Mesenchymal stem cell (in vitro differentiated cells and primary cell): ENCODE results near the gene TMEM255A.

Source experiments
- DNase-seq: peaks from one replicate; pipeline ENCODE4 v3.0.0-alpha.2; 2013
- H2AFZ ChIP-seq: one replicate; pipeline ENCODE4 v1.6.1; 2013; ENCODE audit warnings: low read depth, mild to moderate bottlenecking, control low read depth, inconsistent platforms, low read length, moderate library complexity
- H2AK5ac ChIP-seq: 2 replicates; pipeline ENCODE4 v1.6.1; 2013; ENCODE audit warnings: low read length, moderate library complexity, mild to moderate bottlenecking, inconsistent platforms; ENCODE audit not compliant: severe bottlenecking
- H2BK120ac ChIP-seq: one replicate; pipeline ENCODE4 v1.6.1; 2013; ENCODE audit warnings: low read depth, mild to moderate bottlenecking, inconsistent platforms, low read length, moderate library complexity
- H2BK12ac ChIP-seq, 2 experiments: one replicate each; pipeline ENCODE4 v1.6.1; 2013; ENCODE audit warnings: inconsistent platforms in 2 of 2, low read length in 2 of 2, mild to moderate bottlenecking in 2 of 2, moderate library complexity in 2 of 2, control low read depth in 1 of 2
- H2BK15ac ChIP-seq: one replicate; pipeline ENCODE4 v1.6.1; 2013; ENCODE audit warnings: mild to moderate bottlenecking, low read depth, inconsistent platforms; ENCODE audit not compliant: poor library complexity, severe bottlenecking
- H2BK5ac ChIP-seq: 2 replicates; pipeline ENCODE4 v1.6.1; 2013; ENCODE audit warnings: low read depth, mild to moderate bottlenecking, low read length, control low read depth, inconsistent platforms; ENCODE audit not compliant: poor library complexity, severe bottlenecking
- H3K14ac ChIP-seq, 2 experiments: one replicate each; pipeline ENCODE4 v1.6.1; 2013; ENCODE audit warnings: inconsistent platforms in 2 of 2, low read length in 2 of 2, control low read depth in 1 of 2, mild to moderate bottlenecking in 1 of 2, moderate library complexity in 1 of 2
- H3K18ac ChIP-seq, 2 experiments: one replicate each; pipeline ENCODE4 v1.6.1; 2013; ENCODE audit warnings: inconsistent platforms in 2 of 2, low read length in 2 of 2, control low read depth in 1 of 2, low read depth in 1 of 2, mild to moderate bottlenecking in 1 of 2
- H3K23ac ChIP-seq, 2 experiments: one replicate each; pipeline ENCODE4 v1.6.1; 2013; ENCODE audit warnings: inconsistent platforms in 2 of 2, low read length in 2 of 2, mild to moderate bottlenecking in 2 of 2, moderate library complexity in 2 of 2, control low read depth in 1 of 2
- H3K27ac ChIP-seq: 2 replicates; pipeline ENCODE4 v1.5.1; 2013; ENCODE audit warnings: mild to moderate bottlenecking, moderate library complexity, low read length, control low read depth, inconsistent platforms; ENCODE audit not compliant: poor library complexity, severe bottlenecking
- H3K27me3 ChIP-seq, 2 experiments: 2 replicates each; pipeline versions ENCODE4 v1.6.1 to v1.7.0; 2013; ENCODE audit warnings: low read length in 2 of 2, mild to moderate bottlenecking in 2 of 2, moderate library complexity in 2 of 2, control low read depth in 1 of 2, inconsistent platforms in 1 of 2; ENCODE audit not compliant: control insufficient read depth in 1 of 2, insufficient read depth in 1 of 2
- H3K36me3 ChIP-seq, 2 experiments: 2 replicates each; pipeline versions ENCODE4 v1.6.1 to v1.7.0; 2013; ENCODE audit warnings: low read length in 2 of 2, control low read depth in 1 of 2, inconsistent platforms in 1 of 2, low read depth in 1 of 2, mild to moderate bottlenecking in 1 of 2; ENCODE audit not compliant: insufficient read depth in 2 of 2, control insufficient read depth in 1 of 2
- H3K4ac ChIP-seq, 2 experiments: one replicate each; pipeline ENCODE4 v1.6.1; 2013; ENCODE audit warnings: inconsistent platforms in 2 of 2, low read length in 2 of 2, mild to moderate bottlenecking in 2 of 2, moderate library complexity in 2 of 2, control low read depth in 1 of 2, low read depth in 1 of 2
- H3K4me1 ChIP-seq: 2 replicates; pipeline ENCODE4 v1.6.1; 2013; ENCODE audit warnings: low read depth, low read length, control low read depth; ENCODE audit not compliant: control insufficient read depth, insufficient read depth
- H3K4me2 ChIP-seq: 2 replicates; pipeline ENCODE4 v1.6.1; 2013; ENCODE audit warnings: low read length, mild to moderate bottlenecking, inconsistent platforms; ENCODE audit not compliant: poor library complexity, severe bottlenecking
- H3K4me3 ChIP-seq, 2 experiments: 2 replicates each; pipeline versions ENCODE4 v1.5.1 to v1.7.0; 2013; ENCODE audit warnings: low read length in 2 of 2, mild to moderate bottlenecking in 2 of 2, control low read depth in 1 of 2, low read depth in 1 of 2; ENCODE audit not compliant: insufficient read depth in 1 of 2
- H3K79me1 ChIP-seq: replicated peaks from 2 replicates; pipeline ENCODE4 v1.6.1; 2013; ENCODE audit warnings: mild to moderate bottlenecking, control low read depth, low read length, inconsistent platforms; ENCODE audit not compliant: poor library complexity, severe bottlenecking
- H3K9ac ChIP-seq: 2 replicates; pipeline ENCODE4 v1.7.0; 2013; ENCODE audit warnings: mild to moderate bottlenecking, low read length, moderate library complexity
- H3K9me3 ChIP-seq: 2 replicates; pipeline ENCODE4 v1.7.0; 2013; ENCODE audit warnings: mild to moderate bottlenecking, low read length; ENCODE audit not compliant: control insufficient read depth
- H4K8ac ChIP-seq: one replicate; pipeline ENCODE4 v1.6.1; 2013; ENCODE audit warnings: inconsistent platforms, mild to moderate bottlenecking, low read length, moderate library complexity
- H4K91ac ChIP-seq: one replicate; pipeline ENCODE4 v1.6.1; 2013; ENCODE audit warnings: mild to moderate bottlenecking, low read length, inconsistent platforms
- WGBS: methylation state at CpG from one replicate; pipeline ENCODE4 v1.1.7; 2013; ENCODE audit warnings: mixed read lengths; 5-methylcytosine and 5-hydroxymethylcytosine counted together

The TMEM255A gene

GRCh38 chrX:120311727-120312063, 434 bp upstream of the TMEM255A start:
- H3K27me3 ChIP-seq: peaks cover 55 to 72% of the 10 kb centered on the region in 2 experiments
- no peak overlapping the region for H2AK5ac ChIP-seq
- no peak overlapping the region for H2BK120ac ChIP-seq
- peaks cover 17% of the 10 kb centered on the region for H3K4me1 ChIP-seq
- no peak overlapping the region for H4K91ac ChIP-seq
- H3K27ac ChIP-seq: no peak overlapping the region
- no peak overlapping the region for H3K9ac ChIP-seq
- H4K8ac ChIP-seq: no peak overlapping the region
- no peak overlapping the region for H2BK5ac ChIP-seq
- no peaks in the 10 kb centered on the region for H3K9me3 ChIP-seq
- no peak overlapping the region for H2BK12ac ChIP-seq
- H3K4me3 ChIP-seq: no peak overlapping the region
- no peak overlapping the region for H3K4ac ChIP-seq
- no peak for DNase-seq
- WGBS: 43% methylated on average over 1 of the region's 4 CpGs
- H2AFZ ChIP-seq: no peak overlapping the region
- no peak overlapping the region for H3K18ac ChIP-seq
- no peak overlapping the region for H3K4me2 ChIP-seq
- H3K79me1 ChIP-seq: no peaks in the 10 kb centered on the region
- H3K14ac ChIP-seq: no peak overlapping the region
- no peaks in the 10 kb centered on the region for H3K36me3 ChIP-seq
- H2BK15ac ChIP-seq: no peak overlapping the region
- H3K23ac ChIP-seq: no peak overlapping the region

GRCh38 chrX:120309873-120310705, 1.2 kb downstream of the TMEM255A start:
- Histone ChIP-seq H4K91ac (no peak overlapping the region), H2BK12ac (no peak overlapping the region), H3K36me3 (no peaks in the 10 kb centered on the region), H3K4ac (no peak overlapping the region), H2BK120ac (no peak overlapping the region), H3K79me1 (no peaks in the 10 kb centered on the region), H3K14ac (no peak overlapping the region), H2AK5ac (no peak overlapping the region), H3K9ac (no peak overlapping the region), H3K4me1 (peaks cover 17% of the 10 kb centered on the region), H3K9me3 (no peaks in the 10 kb centered on the region), H4K8ac (no peak overlapping the region), H3K4me3 (peak overlapping the region in 1 of 2 experiments; percentile 62), H3K18ac (no peak overlapping the region), H3K23ac (no peak overlapping the region), H2BK15ac (no peak overlapping the region), H3K27ac (no peak overlapping the region), H3K4me2 (peak overlapping the region; percentile 47), H2AFZ (no peak overlapping the region), H3K27me3 (peaks cover 62 to 75% of the 10 kb centered on the region in 2 experiments), H2BK5ac (no peak overlapping the region)
- 0% methylated on average over 14 of the region's 32 CpGs for WGBS
- no peak for DNase-seq

- Histone ChIP-seq H2BK15ac (no peak overlapping the region), H3K4me1 (peaks cover 17% of the 10 kb centered on the region), H2AK5ac (no peak overlapping the region), H3K36me3 (no peaks in the 10 kb centered on the region), H3K9me3 (no peaks in the 10 kb centered on the region), H3K4ac (no peak overlapping the region), H4K8ac (no peak overlapping the region), H3K27me3 (peaks cover 62 to 70% of the 10 kb centered on the region in 2 experiments), H3K27ac (no peak overlapping the region), H2AFZ (peak overlapping the region; percentile 51), H3K9ac (no peak overlapping the region), H3K18ac (no peak overlapping the region), H3K4me3 (peak overlapping the region in 1 of 2 experiments; percentile 62), H3K79me1 (no peaks in the 10 kb centered on the region), H3K14ac (no peak overlapping the region), H4K91ac (no peak overlapping the region), H2BK120ac (no peak overlapping the region), H3K4me2 (peak overlapping the region; percentile 56), H2BK5ac (no peak overlapping the region), H3K23ac (no peak overlapping the region), H2BK12ac (no peak overlapping the region)
- DNase-seq: peak; percentile 47
- WGBS: 1% methylated on average over 16 of the region's 52 CpGs
Measured at GRCh38 chrX:120308959-120309872, 2.0 kb downstream of the TMEM255A start.

- Histone ChIP-seq H2BK5ac (no peak overlapping the region), H2BK120ac (no peak overlapping the region), H3K79me1 (no peaks in the 10 kb centered on the region), H2AK5ac (no peak overlapping the region), H3K4me1 (peaks cover 17% of the 10 kb centered on the region), H3K18ac (no peak overlapping the region), H3K4me2 (no peak overlapping the region), H2AFZ (no peak overlapping the region), H2BK12ac (no peak overlapping the region), H4K8ac (no peak overlapping the region), H4K91ac (no peak overlapping the region), H3K14ac (no peak overlapping the region), H3K4me3 (peak overlapping the region in 1 of 2 experiments; percentile 62), H3K9me3 (no peaks in the 10 kb centered on the region), H3K9ac (no peak overlapping the region), H3K4ac (no peak overlapping the region), H3K27me3 (peaks cover 64 to 71% of the 10 kb centered on the region in 2 experiments), H3K36me3 (no peaks in the 10 kb centered on the region), H2BK15ac (no peak overlapping the region), H3K27ac (no peak overlapping the region), H3K23ac (no peak overlapping the region)
- WGBS: 0% methylated on average over 2 of the region's 12 CpGs
- no peak for DNase-seq
Measured at GRCh38 chrX:120308558-120308957, 2.7 kb downstream of the TMEM255A start.
